ENCODE data around the gene SERPINE3.

GRCh38 chr13:51297556-51297955, 41.9 kb upstream of the SERPINE3 start:
- TF ChIP-seq, protein P1, sequence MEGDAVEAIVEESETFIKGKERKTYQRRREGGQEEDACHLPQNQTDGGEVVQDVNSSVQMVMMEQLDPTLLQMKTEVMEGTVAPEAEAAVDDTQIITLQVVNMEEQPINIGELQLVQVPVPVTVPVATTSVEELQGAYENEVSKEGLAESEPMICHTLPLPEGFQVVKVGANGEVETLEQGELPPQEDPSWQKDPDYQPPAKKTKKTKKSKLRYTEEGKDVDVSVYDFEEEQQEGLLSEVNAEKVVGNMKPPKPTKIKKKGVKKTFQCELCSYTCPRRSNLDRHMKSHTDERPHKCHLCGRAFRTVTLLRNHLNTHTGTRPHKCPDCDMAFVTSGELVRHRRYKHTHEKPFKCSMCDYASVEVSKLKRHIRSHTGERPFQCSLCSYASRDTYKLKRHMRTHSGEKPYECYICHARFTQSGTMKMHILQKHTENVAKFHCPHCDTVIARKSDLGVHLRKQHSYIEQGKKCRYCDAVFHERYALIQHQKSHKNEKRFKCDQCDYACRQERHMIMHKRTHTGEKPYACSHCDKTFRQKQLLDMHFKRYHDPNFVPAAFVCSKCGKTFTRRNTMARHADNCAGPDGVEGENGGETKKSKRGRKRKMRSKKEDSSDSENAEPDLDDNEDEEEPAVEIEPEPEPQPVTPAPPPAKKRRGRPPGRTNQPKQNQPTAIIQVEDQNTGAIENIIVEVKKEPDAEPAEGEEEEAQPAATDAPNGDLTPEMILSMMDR (IDR thresholded peaks at IDR 0.05): no peak
- TF ChIP-seq POLR2A (IDR thresholded peaks at IDR 0.05) (no peak), EP300 (IDR thresholded peaks at IDR 0.05) (no peak)
